Left renal pelvis (tissue), 4 donors: Measurements from ENCODE around the gene GH1. TPM values are rescaled to one million over a fixed set of nuclear protein-coding genes. Genes with fewer than 3 reads are reported as not detected.

Experiments used
- DNase-seq, 4 donors: peaks; one replicate each; pipeline ENCODE4 v3.0.0-alpha.2; 2013; ENCODE audit warnings: low read depth in 4 of 4, low spot score in 3 of 4
- polyA plus RNA-seq, 4 donors: library from polyadenylated mRNA; unstranded; fragments of 120-200 nt; gene quantifications; one replicate each; pipeline ENCODE4 v1.2.1, GENCODE V29; 2013; ENCODE audit not compliant: insufficient read length in 4 of 4

Gene GH1
- polyA plus RNA-seq, 4 donors = not detected

- DNase-seq = peak in 1 of 4 donors; percentile 51
Measured at GRCh38 chr17:63945784-63946439, 27.3 kb upstream of the GH1 start.

DNA sequence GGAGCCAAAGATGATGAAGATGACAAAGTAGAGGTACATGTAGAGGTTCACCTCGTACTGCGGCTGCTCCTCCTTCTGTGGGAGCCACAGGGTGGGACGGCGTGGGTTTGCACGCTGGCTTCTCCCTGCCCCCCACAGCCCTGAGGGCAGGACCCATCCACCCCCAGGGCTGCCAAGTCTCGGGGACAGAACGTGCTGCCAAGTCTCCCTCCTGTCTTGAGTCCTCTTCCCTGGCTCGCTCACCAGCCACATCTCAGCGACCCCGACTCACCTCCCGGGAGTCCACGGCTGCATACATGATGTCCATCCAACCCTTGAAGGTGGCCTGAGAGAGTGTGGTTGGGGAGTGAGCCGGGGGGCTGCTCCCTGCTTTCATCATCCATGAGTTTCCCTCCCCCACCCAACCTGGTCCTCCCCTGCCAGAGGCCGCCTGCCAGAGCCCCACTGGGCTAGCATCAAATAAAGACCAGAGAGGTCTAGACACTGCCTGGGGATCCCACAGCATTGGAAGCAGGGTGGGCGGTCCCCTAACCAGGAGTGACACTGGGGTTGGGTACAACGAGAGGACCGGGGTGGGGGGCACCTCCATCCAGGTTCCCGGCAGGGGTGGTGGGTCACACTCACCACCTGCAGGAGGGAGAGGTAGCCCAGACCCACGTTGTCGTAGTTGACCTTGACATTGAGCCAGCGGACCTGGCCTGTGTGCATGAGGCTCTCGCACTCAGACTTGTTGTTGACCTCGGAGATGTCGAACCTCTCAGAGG is 26.3 kb upstream of the GH1 start:
- DNase-seq = no peak

DNA sequence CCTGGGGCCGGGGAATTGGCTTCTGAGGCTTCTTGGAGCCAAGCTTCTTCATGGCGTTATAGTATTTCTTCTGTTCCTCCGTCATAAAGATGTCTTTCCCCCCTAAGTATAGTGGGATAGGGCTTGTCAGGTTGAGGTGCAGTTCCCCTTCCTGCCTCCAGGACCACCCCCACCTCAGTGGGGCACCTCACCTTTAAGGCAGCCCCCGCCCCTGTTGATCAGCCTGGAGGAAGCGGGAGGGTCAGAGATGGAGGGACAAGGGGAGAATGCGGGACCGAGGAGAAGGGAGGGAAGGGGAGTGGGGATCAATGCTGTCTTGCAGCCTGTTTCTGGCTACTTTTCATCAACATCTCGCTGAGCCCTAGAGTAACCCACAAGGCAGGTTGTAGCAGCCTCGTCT is 25.1 kb upstream of the GH1 start:
- DNase-seq = no peak

- no peak for DNase-seq
Measured at GRCh38 chr17:63942309-63942985, 23.8 kb upstream of the GH1 start.

DNA sequence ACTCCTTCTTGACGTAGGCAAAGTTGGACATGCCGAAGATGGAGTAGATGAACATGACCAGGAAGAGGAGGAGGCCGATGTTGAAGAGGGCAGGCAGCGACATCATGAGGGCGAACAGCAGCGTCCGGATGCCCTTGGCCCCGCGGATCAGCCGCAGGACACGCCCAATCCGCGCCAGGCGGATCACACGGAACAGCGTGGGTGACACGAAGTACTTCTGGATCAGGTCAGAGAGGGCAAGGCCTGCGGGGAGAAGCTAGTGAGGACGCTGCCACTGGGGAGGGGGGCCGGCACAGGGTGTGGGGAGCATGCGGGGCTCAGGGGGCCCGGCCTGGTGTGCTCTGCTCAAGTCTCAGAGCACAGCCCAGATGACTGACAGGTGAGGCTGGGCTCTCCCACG is 23.1 kb upstream of the GH1 start:
- DNase-seq = no peak

DNA sequence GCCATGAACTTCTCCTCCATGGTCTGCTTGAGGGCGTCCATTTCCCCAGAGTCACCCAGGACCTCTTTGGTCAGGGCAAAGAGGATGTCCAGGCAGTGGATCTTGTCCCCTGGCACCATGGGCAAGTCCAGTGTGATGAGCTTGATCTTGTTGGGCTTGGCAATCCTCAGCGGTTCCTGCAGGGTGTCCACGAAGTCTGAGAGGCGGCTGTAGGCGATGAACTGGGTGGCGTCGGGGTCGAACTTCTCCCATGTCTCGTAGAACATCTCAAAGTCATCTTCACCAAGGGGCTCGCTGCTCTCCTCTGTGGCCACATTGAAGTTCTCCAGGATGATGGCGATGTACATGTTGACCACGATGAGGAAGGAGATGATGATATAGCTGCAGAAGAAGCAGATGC is 22.5 kb upstream of the GH1 start:
- no peak for DNase-seq

- no peak for DNase-seq
Measured at GRCh38 chr17:63940584-63940983, 21.9 kb upstream of the GH1 start.

- DNase-seq = no peak
Measured at GRCh38 chr17:63939884-63940283, 21.2 kb upstream of the GH1 start.

DNA sequence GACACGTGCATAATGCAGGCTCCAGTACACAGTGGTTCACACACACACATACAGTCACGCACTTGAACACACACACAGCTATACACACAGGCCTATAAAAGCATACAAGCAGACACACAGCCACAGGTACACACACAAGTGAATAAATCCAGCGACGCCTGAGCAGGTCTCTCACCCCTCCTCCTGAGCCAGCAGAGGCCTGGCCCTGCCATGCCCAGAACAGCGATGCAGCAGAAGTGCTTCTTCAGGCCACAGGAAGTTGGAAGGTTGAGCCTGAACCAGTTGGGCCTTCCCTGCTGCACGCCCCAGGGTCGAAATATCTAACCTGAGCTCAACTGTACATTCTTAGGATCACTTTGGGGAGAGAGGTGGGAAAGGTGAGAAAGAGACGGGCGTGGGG is 20.8 kb upstream of the GH1 start:
- no peak for DNase-seq

- no peak for DNase-seq
Measured at GRCh38 chr17:63937920-63938319, 19.3 kb upstream of the GH1 start.

- no peak for DNase-seq
Measured at GRCh38 chr17:63937319-63937718, 18.7 kb upstream of the GH1 start.

DNA sequence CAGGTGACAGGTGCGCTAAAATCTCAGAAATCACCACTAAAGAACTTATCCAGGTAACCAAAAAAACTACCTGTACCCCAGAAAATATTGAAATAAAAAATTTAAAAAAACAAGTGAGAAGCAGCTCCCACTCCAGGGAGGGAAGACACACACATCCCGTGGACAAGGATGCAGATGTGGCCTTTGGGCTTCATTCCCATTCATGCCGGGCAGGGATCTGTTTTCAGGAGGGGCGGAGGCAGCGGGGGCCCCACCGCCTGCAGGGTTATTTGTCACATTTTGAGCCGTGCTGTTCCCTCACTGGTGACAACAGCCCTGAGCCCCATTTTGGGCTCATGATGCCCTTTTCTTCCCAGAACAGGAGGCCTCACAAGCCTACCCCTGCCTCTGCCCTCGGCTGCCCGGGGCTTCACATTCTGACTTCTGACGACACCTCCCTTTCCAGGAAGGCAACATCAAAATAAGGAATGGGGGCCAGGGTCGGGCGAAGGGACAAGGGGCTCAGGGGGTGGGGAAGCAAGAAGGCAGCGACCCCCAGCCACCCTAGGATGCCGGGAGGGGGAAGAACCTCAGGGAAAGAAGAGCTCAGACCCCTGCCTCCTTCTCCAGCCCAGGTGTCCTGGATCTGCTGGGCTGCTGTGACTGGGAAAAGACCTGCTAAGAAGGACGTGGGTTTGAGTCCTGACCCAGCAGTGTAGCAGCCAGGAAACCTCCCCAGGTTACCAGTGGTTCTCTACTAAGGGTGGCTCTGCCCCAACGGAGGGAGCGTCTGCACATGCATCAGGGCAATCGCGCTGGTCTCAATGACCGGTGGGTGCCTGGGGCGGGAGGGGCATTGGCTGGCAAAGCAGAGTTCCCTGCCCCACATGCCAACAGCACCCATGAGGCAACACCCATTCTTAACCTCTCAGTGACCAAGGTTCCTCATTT is 15.8 kb upstream of the GH1 start:
- DNase-seq = no peak

- no peak for DNase-seq
Measured at GRCh38 chr17:63933598-63933997, 15.0 kb upstream of the GH1 start.

GRCh38 chr17:63932721-63933120 is 14.1 kb upstream of the GH1 start:
- DNase-seq = no peak

- no peak for DNase-seq
Measured at GRCh38 chr17:63931981-63932561, 13.4 kb upstream of the GH1 start, which contains the start of gene CD79B. Gene CD79B, minus strand, starts transcription at chr17:63932331. Its CDS starts 70 bp downstream, at chr17:63932261.

DNA sequence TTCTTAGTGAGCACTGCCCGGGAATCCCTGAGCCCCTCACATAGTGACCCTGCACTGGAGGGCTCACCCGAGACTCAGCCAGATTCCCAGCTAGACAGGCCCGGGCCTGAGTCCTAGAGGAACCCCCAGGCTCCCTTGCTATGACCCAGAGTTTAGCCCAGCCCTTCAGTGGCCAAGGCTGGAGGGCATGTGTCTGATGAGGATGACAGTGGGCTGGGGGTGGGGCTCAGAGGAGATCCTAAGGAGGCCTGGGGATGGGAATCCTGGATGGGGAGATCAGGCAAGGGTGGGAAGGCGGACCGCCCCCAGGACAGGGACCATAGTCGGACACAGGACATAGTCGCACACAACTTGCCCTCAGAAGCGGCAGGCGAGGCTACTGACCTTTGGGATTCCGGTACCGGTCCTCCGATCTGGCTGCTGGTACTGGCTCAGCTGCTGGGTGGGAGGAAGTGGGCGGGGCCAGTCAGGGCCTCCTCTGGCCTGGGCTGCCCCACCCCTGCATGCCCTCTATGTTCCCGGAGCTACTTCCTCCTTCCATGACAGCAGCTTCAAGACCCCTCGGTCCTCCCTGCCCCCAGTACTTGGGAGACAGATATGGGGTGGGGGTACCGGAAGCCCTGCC is 12.4 kb upstream of the GH1 start:
- DNase-seq = no peak

- DNase-seq = no peak
Measured at GRCh38 chr17:63929860-63930766, 11.5 kb upstream of the GH1 start.

- DNase-seq = no peak
Measured at GRCh38 chr17:63928966-63929695, 10.5 kb upstream of the GH1 start.
